ENCODE results near the gene COL13A1.

Gene COL13A1

DNA sequence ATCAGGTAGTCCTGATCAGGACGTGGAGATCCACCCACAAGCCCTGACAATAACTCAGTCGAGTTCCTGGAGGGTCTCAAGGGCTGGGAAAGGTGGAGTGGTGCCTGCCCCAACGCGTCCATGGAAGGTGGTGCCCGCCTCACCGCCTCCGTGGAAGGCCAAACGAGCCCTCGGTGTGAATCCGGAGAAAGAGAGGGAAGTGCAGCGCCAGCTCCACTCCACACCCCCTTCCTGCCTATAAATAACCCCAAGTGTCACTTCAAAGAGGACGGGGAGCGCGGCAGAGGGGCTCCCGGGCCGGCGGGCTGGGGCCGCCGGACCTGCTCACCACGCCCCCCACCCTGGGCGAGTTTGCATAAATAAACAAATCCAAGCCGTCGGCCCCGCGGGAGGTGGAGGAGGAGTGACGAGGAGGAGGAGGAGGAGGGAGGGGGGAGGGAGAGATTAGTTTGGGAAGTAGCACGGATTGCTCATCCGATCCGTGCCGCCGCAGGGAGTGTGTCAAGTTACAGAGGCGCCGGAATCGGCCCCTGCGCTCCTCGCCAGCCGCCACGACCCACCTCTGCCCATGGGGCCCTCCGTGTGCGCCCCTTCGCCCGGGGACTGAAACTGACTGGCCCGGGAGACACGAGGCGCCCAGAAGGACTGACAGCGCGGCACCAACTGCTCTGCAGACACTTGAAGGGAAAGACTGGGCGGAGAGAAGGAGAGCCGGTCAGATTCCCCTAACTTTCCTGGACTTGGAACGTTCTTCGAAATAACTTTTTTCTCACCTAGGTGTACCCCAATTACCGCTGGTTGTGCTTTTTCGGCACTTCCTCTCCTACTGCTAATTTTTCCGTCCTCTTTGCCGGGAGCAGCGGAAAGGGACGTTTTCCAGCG is at the start of gene COL13A1:
Gene COL13A1, plus strand, starts transcription at position 473 of the 882 bp plus-strand sequence. CDS start 518 bp downstream, outside the sequence.
- no peak within 1 kb of the TSS for H3K4me3 ChIP-seq (ENCODE audit: low read depth, low read length)
- TF ChIP-seq, protein P1, sequence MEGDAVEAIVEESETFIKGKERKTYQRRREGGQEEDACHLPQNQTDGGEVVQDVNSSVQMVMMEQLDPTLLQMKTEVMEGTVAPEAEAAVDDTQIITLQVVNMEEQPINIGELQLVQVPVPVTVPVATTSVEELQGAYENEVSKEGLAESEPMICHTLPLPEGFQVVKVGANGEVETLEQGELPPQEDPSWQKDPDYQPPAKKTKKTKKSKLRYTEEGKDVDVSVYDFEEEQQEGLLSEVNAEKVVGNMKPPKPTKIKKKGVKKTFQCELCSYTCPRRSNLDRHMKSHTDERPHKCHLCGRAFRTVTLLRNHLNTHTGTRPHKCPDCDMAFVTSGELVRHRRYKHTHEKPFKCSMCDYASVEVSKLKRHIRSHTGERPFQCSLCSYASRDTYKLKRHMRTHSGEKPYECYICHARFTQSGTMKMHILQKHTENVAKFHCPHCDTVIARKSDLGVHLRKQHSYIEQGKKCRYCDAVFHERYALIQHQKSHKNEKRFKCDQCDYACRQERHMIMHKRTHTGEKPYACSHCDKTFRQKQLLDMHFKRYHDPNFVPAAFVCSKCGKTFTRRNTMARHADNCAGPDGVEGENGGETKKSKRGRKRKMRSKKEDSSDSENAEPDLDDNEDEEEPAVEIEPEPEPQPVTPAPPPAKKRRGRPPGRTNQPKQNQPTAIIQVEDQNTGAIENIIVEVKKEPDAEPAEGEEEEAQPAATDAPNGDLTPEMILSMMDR (IDR thresholded peaks at IDR 0.05; ENCODE audit: insufficient read depth, low read depth, low read length, missing control alignments) = no peak
- DNase-seq (ENCODE audit: low read depth) = no peak

GRCh38 chr10:69752479-69752878 is 49.2 kb upstream of the COL13A1 start:
- TF ChIP-seq, protein P1 (IDR thresholded peaks at IDR 0.05; ENCODE audit: insufficient read depth, low read depth, low read length, missing control alignments) = no peak
- H3K4me3 ChIP-seq (ENCODE audit: low read depth, low read length) = no peak overlapping the region
- DNase-seq (ENCODE audit: low read depth) = no peak

GRCh38 chr10:69756279-69756678 is 45.4 kb upstream of the COL13A1 start:
- DNase-seq (ENCODE audit: low read depth) = no peak
- TF ChIP-seq, protein P1 (IDR thresholded peaks at IDR 0.05; ENCODE audit: insufficient read depth, low read depth, low read length, missing control alignments) = no peak
- no peak overlapping the region for H3K4me3 ChIP-seq (ENCODE audit: low read depth, low read length)

GRCh38 chr10:69757206-69757552 is 44.5 kb upstream of the COL13A1 start:
- no peak overlapping the region for H3K4me3 ChIP-seq (ENCODE audit: low read depth, low read length)
- TF ChIP-seq, protein P1 (IDR thresholded peaks at IDR 0.05; ENCODE audit: insufficient read depth, low read depth, low read length, missing control alignments) = no peak
- no peak for DNase-seq (ENCODE audit: low read depth)

DNA sequence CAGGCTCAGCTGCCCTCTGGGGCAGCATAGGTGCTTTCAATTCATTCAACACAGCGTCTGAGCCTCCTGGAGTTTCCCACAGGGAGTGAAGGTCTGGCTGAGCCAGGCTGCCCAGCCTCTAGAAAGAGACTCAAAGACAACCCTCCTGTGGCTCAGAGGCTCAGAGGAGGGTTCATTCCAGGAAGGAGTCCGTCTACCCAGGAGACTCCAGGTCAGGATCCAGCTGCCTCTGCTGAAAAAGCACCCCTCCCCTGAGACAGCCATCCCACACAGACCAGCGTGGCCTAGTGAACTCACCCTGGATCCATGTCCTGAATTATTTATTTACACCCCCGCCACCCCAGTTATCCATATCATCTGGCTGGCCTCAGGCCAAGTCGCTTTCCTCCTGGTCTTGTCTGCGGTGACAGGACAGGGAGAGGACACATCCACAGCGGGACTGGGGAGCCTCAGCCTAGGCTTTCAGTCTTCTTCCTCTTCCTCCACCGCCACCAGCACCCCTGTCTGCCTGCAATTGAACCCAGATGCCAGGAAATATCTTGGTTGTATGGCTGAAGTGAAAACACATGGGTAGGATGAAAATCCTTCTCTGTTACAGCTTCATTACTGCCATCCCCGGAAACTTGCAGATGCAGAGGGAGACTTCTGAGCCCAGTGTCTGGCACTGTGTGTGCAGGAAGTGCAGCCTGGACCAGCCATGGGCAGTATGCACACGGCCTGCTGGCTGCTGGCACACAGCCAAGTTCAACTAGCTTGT is 44.0 kb upstream of the COL13A1 start:
- no peak for DNase-seq (ENCODE audit: low read depth)
- H3K4me3 ChIP-seq (ENCODE audit: low read depth, low read length) = no peak overlapping the region
- TF ChIP-seq, protein P1 (IDR thresholded peaks at IDR 0.05; ENCODE audit: insufficient read depth, low read depth, low read length, missing control alignments) = no peak

DNA sequence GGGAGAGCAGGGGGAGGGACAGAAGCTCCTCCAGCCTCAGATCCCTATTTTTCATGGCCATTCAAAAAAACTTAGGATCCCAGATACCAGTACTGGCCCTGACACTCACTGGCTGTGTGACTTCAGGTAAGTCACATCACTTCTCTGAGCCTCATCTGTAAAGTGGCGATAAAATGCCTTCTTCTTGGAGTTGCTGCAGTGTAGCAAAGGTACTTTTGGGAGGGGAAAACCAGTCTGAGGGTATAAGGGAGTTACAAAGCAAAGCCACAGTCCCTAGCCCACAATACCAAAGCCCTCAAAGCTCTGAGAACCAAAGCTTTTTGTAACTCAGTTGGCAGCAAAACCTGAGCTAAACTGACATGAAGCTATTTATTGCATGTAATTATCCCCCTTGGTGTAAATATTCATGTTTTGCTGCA is 43.4 kb upstream of the COL13A1 start:
- H3K4me3 ChIP-seq (ENCODE audit: low read depth, low read length) = no peak overlapping the region
- TF ChIP-seq, protein P1 (IDR thresholded peaks at IDR 0.05; ENCODE audit: insufficient read depth, low read depth, low read length, missing control alignments) = no peak
- peak; percentile 14 for DNase-seq (ENCODE audit: low read depth)

Measured in GM12865 (cell line).